GM12878 (cell line): Measurements from ENCODE around the gene HOXD1. TPM values are rescaled to one million over a fixed set of nuclear protein-coding genes. Genes with fewer than 3 reads are reported as not detected.

ENCODE experiments used
- ATAC-seq: fragments of 200-7000 bp; cut with Tn5 transposase; 3 replicates; pipeline ENCODE4 v1.9.1; 2020; ENCODE audit warnings: mild to moderate bottlenecking, moderate library complexity
- BruUV-seq: library from RNA; stranded (reverse); fragments of 400-500 nt; replicated peaks from 2 replicates; lab custom pipeline; 2021; lab: Mats Ljungman, UMichigan
- CTCF ChIA-PET: fragments of 300-600 bp; sonication (Branson Sonifier 250); formaldehyde crosslinking; extraction: SDS; loops from one replicate; lab custom pipeline; 2021; ENCODE audit warnings: inconsistent platforms; lab: Yijun Ruan, JAX
- POLR2A ChIA-PET: fragments of 350-600 bp; formaldehyde crosslinking; extraction: SDS; loops from one replicate; lab custom pipeline; 2021; ENCODE audit warnings: inconsistent platforms; lab: Charles Lee
- RAD21 ChIA-PET: fragments of 300-600 bp; sonication (Branson Sonifier 250); formaldehyde crosslinking; loops from one replicate; lab custom pipeline; 2023; ENCODE audit warnings: antibody characterized with exemption; ENCODE audit not compliant: unreplicated experiment; lab: Charles Lee
- SMC1A ChIA-PET: fragments of 300-600 bp; sonication (Branson Sonifier 250); formaldehyde crosslinking; loops from one replicate; lab custom pipeline; 2023; ENCODE audit not compliant: unreplicated experiment, uncharacterized antibody; lab: Charles Lee
- DNase-seq: peaks from one replicate; pipeline ENCODE4 v3.0.0-alpha.2; 2011; ENCODE audit warnings: low read depth, low spot score
- FAIRE-seq: peaks from 3 replicates; lab custom pipeline; 2011; peaks lifted over from hg19 to GRCh38; lab: Jason Lieb, UNC
- H2AFZ ChIP-seq: 2 replicates; pipeline ENCODE4 v1.6.0; 2011; ENCODE audit warnings: low read depth, low read length, control low read depth; ENCODE audit not compliant: control insufficient read depth
- H3K27ac ChIP-seq: 2 replicates; pipeline ENCODE4 v1.5.1; 2011; ENCODE audit warnings: control low read depth; ENCODE audit not compliant: control insufficient read depth, insufficient read depth
- H3K27me3 ChIP-seq, 2 experiments: replicated peaks in 1 of 2; 2 replicates each; pipeline versions ENCODE4 v1.6.0 to v1.6.1; 2011; ENCODE audit warnings: low read length in 1 of 2; ENCODE audit not compliant: control insufficient read depth in 2 of 2, insufficient read depth in 2 of 2
- H3K36me3 ChIP-seq, 2 experiments: 2 replicates each; pipeline ENCODE4 v1.5.1; 2011; ENCODE audit warnings: low read length in 1 of 2; ENCODE audit not compliant: control insufficient read depth in 2 of 2, insufficient read depth in 2 of 2
- H3K4me1 ChIP-seq: 2 replicates; pipeline ENCODE4 v1.6.1; 2011; ENCODE audit warnings: mild to moderate bottlenecking, low read length, moderate library complexity, mixed read lengths; ENCODE audit not compliant: control insufficient read depth, insufficient read depth
- H3K4me2 ChIP-seq: 2 replicates; pipeline ENCODE4 v1.6.0; 2011; ENCODE audit warnings: control low read depth; ENCODE audit not compliant: control insufficient read depth, insufficient read depth
- H3K4me3 ChIP-seq: fragments of 200-600 bp; sonication (generic); 2 replicates; pipeline ENCODE4 v1.5.1; 2016
- H3K79me2 ChIP-seq: 2 replicates; pipeline ENCODE4 v1.6.0; 2011; ENCODE audit warnings: low read length; ENCODE audit not compliant: control insufficient read depth, insufficient read depth
- H3K9ac ChIP-seq: 2 replicates; pipeline ENCODE4 v1.8.0; 2011; ENCODE audit warnings: low read length, control low read depth, mixed read lengths; ENCODE audit not compliant: control insufficient read depth, insufficient read depth
- H3K9me3 ChIP-seq: replicated peaks from 3 replicates; pipeline ENCODE4 v1.5.1; 2011; ENCODE audit warnings: mild to moderate bottlenecking, low read length; ENCODE audit not compliant: control insufficient read depth, insufficient read depth
- H4K20me1 ChIP-seq: 2 replicates; pipeline ENCODE4 v1.6.0; 2011; ENCODE audit not compliant: control insufficient read depth, insufficient read depth
- CEBPZ ChIP-seq: fragments of 150-350 bp; IDR thresholded peaks from 2 replicates; pipeline ENCODE4 v1.6.1; 2016; ENCODE audit warnings: low read depth, low read length
- CUX1 ChIP-seq: IDR thresholded peaks from 2 replicates; pipeline ENCODE4 v1.6.1; 2012; ENCODE audit warnings: improper control_type of control experiment, low read depth, low read length; ENCODE audit not compliant: insufficient replicate concordance
- ELK1 ChIP-seq: IDR thresholded peaks from 2 replicates; pipeline ENCODE4 v1.6.1; 2012; ENCODE audit warnings: low read depth, low read length, improper control_type of control experiment
- FOXM1 ChIP-seq: IDR thresholded peaks from 2 replicates; pipeline ENCODE4 v1.6.1; 2012; ENCODE audit warnings: low read depth, mild to moderate bottlenecking, inconsistent platforms, low read length, moderate library complexity
- MLLT1 ChIP-seq: fragments of 450-650 bp; IDR thresholded peaks from 2 replicates; pipeline ENCODE4 v1.6.1; 2016; ENCODE audit warnings: mild to moderate bottlenecking
- RELB ChIP-seq: fragments of 450-650 bp; IDR thresholded peaks from 2 replicates; pipeline ENCODE4 v1.6.1; 2017; ENCODE audit warnings: low read depth, mild to moderate bottlenecking, moderate library complexity
- SMAD5 ChIP-seq: IDR thresholded peaks from 2 replicates; pipeline ENCODE4 v1.6.1; 2016; ENCODE audit warnings: antibody characterized with exemption, low read depth
- TCF12 ChIP-seq: IDR thresholded peaks from 2 replicates; pipeline ENCODE4 v1.6.1; 2011; ENCODE audit warnings: low read depth, mild to moderate bottlenecking, low read length
- USF2 ChIP-seq: IDR thresholded peaks from 2 replicates; pipeline ENCODE4 v1.6.1; 2011; ENCODE audit warnings: low read depth, low read length, improper control_type of control experiment, borderline replicate concordance
- WGBS: methylation state at CpG from one replicate; pipeline ENCODE4 v1.1.6; 2016; ENCODE audit warnings: low lambda C conversion rate; ENCODE audit not compliant: insufficient replicate concordance, insufficient coverage; ENCODE audit errors: missing lambda C conversion rate; 5-methylcytosine and 5-hydroxymethylcytosine counted together
- in situ Hi-C: fragments of 300-500 bp; cut with MboI; formaldehyde crosslinking; loops from 9 replicates; pipeline ENCODE4 v1.14.3; 2018; ENCODE audit warnings: mixed read lengths
- intact Hi-C: fragments of 100-400 bp; cut with micrococcal nuclease; formaldehyde crosslinking; loops from one replicate; pipeline ENCODE4 v1.14.2; 2022; ENCODE audit not compliant: unreplicated experiment
- polyA plus RNA-seq, 11 experiments: library from polyadenylated mRNA; depleted of rRNA in 4 of 11; unstranded in 6 of 11; stranded (reverse) in 5 of 11; fragments of >200 nt; fragmentation: Nextera tagmentation in 4 of 11; fragmentation: Illumina TruSeq in 1 of 11; extraction: Ambion mirVana in 4 of 11; extraction: Trizol in 1 of 11; gene quantifications; 1 replicate in 1 of 11; 2 replicates in 10 of 11; pipeline versions ENCODE4 v1.2.1 to v1.2.3, GENCODE V29; 2011 to 2016; ENCODE audit warnings: inconsistent platforms in 2 of 11, missing spikeins in 2 of 11, low read depth in 1 of 11
- total RNA-seq, 4 experiments: library from RNA; depleted of rRNA in 3 of 4; stranded (reverse); fragments of >200 nt in 3 of 4; fragmentation: Illumina TruSeq in 1 of 4; extraction: Trizol in 1 of 4; gene quantifications; 2 replicates each; pipeline versions ENCODE4 v1.2.1 to v1.2.3, GENCODE V29; 2013 to 2021

HOXD1 gene
- total and polyA plus RNA-seq, 10 of the 15 experiments (the other 5 are each of a cell fraction or from before 2014, with no cell fraction given): not detected

- in situ Hi-C loops (no loop called here), intact Hi-C loops (no loop called here)
- SMC1A ChIA-PET: no interaction called here
- FAIRE-seq (no peak), ATAC-seq (no peak), DNase-seq (no peak)
- Histone ChIP-seq H4K20me1 (no peaks in the 10 kb centered on the region), H3K4me1 (no peaks in the 10 kb centered on the region), H3K27me3 (no peaks in the 10 kb centered on the region; a peak in 1 of 4 replicates), H3K4me2 (no peak overlapping the region), H2AFZ (no peak overlapping the region), H3K4me3 (no peak overlapping the region), H3K79me2 (no peaks in the 10 kb centered on the region), H3K9me3 (no peaks in the 10 kb centered on the region), H3K9ac (no peak overlapping the region), H3K36me3 (no peaks in the 10 kb centered on the region), H3K27ac (no peak overlapping the region)
- POLR2A ChIA-PET: no interaction called here
- RAD21 ChIA-PET: interaction anchor here (1.3 kb wide), 1 partner anchor 320 kb away, joined by 5 read pairs; no protein-coding TSS in a partner anchor
- no TSS peak for BruUV-seq
- CTCF ChIA-PET: interaction anchor here (1.4 kb wide), 1 partner anchor 23 kb away, joined by 4 read pairs; no protein-coding TSS in a partner anchor
- 47% methylated on average over 2 of the region's 2 CpGs for WGBS
- TF ChIP-seq SMAD5 (no peak), CUX1 (no peak), TCF12 (no peak), USF2 (no peak), RELB (no peak), ELK1 (no peak), FOXM1 (no peak), MLLT1 (no peak), CEBPZ (no peak)
These were observed 45.7 kb downstream of the HOXD1 start for GRCh38 chr2:176234156-176234555.
